ENCODE data around the gene KLRC2. TPM values are rescaled to one million over a fixed set of nuclear protein-coding genes. Genes with fewer than 3 reads are reported as not detected.

Gene KLRC2
- total RNA-seq, 1 experiment from 2014 or later = not detected

DNA sequence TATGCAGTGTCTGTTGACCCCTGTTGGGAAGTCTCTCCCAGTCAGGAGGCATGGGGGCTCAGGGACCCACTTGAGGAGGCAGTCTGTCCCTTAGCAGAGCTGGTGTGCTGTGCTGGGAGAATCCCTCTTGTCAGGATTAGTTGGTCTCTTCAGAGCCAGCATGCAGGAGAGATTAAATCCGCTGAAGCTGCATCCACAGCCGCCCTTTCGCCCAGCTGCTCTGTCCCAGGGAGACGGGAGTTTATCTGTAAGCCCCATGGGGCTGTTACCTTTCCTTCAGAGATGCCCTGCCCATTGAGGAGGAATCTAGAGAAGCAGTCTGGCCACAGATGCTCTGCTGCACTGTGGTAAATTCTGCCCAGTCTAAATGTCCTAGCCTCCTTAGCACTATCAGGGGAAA, 30.5 kb upstream of the KLRC2 start:
- Histone ChIP-seq H3K9me3 (ENCODE audit: low read length) (no peaks in the 10 kb centered on the region), H3F3A (ENCODE audit: low read length, unreplicated experiment) (no peaks in the 10 kb centered on the region), H3K36me3 (ENCODE audit: low read depth, low read length) (no peaks in the 10 kb centered on the region), H4K20me1 (ENCODE audit: low read length) (no peaks in the 10 kb centered on the region), H3K9me2 (replicated peaks; ENCODE audit: low read length) (no peaks in the 10 kb centered on the region), H2AFZ (ENCODE audit: low read length) (no peak overlapping the region), H3K4me2 (ENCODE audit: low read length) (no peak overlapping the region), H3K27me3 (ENCODE audit: low read length) (no peaks in the 10 kb centered on the region), H3K4me3 (ENCODE audit: low read length) (no peak overlapping the region), H3K9ac (ENCODE audit: low read length) (no peak overlapping the region), H3K27ac (ENCODE audit: low read length) (no peak overlapping the region), H3K4me1 (ENCODE audit: insufficient read depth, low read length) (no peaks in the 10 kb centered on the region), H3K79me2 (ENCODE audit: low read length) (no peaks in the 10 kb centered on the region)
- DNase-seq = no peak
- POLR2A ChIA-PET (ENCODE audit: unreplicated experiment) = no interaction called here
- CTCF ChIA-PET = no interaction called here
- no peak for TF ChIP-seq EZH2 (IDR thresholded peaks at IDR 0.05; ENCODE audit: low read length, unreplicated experiment)
- TF ChIP-seq, protein P1, sequence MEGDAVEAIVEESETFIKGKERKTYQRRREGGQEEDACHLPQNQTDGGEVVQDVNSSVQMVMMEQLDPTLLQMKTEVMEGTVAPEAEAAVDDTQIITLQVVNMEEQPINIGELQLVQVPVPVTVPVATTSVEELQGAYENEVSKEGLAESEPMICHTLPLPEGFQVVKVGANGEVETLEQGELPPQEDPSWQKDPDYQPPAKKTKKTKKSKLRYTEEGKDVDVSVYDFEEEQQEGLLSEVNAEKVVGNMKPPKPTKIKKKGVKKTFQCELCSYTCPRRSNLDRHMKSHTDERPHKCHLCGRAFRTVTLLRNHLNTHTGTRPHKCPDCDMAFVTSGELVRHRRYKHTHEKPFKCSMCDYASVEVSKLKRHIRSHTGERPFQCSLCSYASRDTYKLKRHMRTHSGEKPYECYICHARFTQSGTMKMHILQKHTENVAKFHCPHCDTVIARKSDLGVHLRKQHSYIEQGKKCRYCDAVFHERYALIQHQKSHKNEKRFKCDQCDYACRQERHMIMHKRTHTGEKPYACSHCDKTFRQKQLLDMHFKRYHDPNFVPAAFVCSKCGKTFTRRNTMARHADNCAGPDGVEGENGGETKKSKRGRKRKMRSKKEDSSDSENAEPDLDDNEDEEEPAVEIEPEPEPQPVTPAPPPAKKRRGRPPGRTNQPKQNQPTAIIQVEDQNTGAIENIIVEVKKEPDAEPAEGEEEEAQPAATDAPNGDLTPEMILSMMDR (conservative IDR thresholded peaks at IDR 0.05; ENCODE audit: low read depth, low read length) = no peak
- TF ChIP-seq EZH2phosphoT487 (IDR thresholded peaks at IDR 0.05; ENCODE audit: borderline replicate concordance, low read length) = no peak
- intact Hi-C loops (cut with micrococcal nuclease) = no loop called here
- ATAC-seq = no peak
- BruUV-seq (replicated peaks) = no TSS peak

DNA sequence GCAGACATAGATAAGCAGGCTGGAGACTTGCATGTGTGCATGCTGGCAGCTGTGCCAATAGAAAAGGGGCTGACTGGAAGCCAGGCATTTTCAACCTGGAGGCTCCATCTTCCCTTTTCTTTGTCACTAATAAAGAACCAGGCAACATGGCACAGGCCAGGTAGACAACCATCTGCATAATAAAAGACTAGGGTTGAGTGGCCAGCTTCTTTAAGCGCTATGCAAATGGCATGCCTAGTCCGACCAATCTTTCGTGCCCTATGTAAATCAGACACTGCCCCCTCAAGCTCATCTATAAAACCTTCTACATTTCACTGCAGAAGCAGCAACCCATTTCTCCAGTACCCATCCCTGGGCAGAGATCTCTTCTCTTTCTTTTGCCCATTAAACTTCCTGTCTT, 21.9 kb upstream of the KLRC2 start:
- TF ChIP-seq EZH2phosphoT487 (IDR thresholded peaks at IDR 0.05; ENCODE audit: borderline replicate concordance, low read length) (no peak), EZH2 (IDR thresholded peaks at IDR 0.05; ENCODE audit: low read length, unreplicated experiment) (no peak)
- TF ChIP-seq, protein P1 (conservative IDR thresholded peaks at IDR 0.05; ENCODE audit: low read depth, low read length) = no peak
- intact Hi-C loops (cut with micrococcal nuclease) = no loop called here
- H3F3A ChIP-seq (ENCODE audit: low read length, unreplicated experiment) = no peaks in the 10 kb centered on the region
- no peak overlapping the region for H3K9ac ChIP-seq (ENCODE audit: low read length)
- H3K4me1 ChIP-seq (ENCODE audit: insufficient read depth, low read length) = 0 out of 2 replicates have a peak, but pooled peaks cover 3% of the 10 kb centered on the region
- H3K27ac ChIP-seq (ENCODE audit: low read length) = no peak overlapping the region
- no peaks in the 10 kb centered on the region for H3K27me3 ChIP-seq (ENCODE audit: low read length)
- H3K36me3 ChIP-seq (ENCODE audit: low read depth, low read length) = no peaks in the 10 kb centered on the region
- POLR2A ChIA-PET (ENCODE audit: unreplicated experiment) = no interaction called here
- no peak overlapping the region for H3K4me2 ChIP-seq (ENCODE audit: low read length)
- H4K20me1 ChIP-seq (ENCODE audit: low read length) = no peaks in the 10 kb centered on the region
- H3K9me2 ChIP-seq (replicated peaks; ENCODE audit: low read length) = no peaks in the 10 kb centered on the region
- H2AFZ ChIP-seq (ENCODE audit: low read length) = no peak overlapping the region
- ATAC-seq = no peak
- H3K4me3 ChIP-seq (ENCODE audit: low read length) = no peak overlapping the region
- CTCF ChIA-PET = no interaction called here
- no peaks in the 10 kb centered on the region for H3K79me2 ChIP-seq (ENCODE audit: low read length)
- H3K9me3 ChIP-seq (ENCODE audit: low read length) = no peaks in the 10 kb centered on the region
- BruUV-seq (replicated peaks) = no TSS peak
- DNase-seq = no peak

DNA sequence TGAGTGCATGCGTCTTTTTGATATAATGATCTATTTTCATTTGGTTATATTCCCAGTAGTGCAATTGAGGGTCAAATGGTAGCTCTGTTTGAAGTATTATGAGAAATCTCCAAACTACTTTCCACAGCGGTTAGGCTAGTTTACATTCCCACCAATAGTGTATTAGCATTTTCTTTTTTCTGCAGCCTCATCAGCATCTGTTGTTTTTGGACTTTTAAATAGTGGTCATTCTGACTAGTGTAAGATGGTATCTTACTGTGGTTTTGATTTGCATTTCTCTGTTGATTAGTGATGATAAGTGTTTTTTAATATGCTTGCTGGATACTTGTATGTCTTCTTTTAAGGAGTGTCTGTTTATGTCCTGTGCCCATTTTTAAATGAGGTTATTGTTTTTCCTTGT, 21.0 kb upstream of the KLRC2 start:
- Histone ChIP-seq H3K79me2 (ENCODE audit: low read length) (no peaks in the 10 kb centered on the region), H3F3A (ENCODE audit: low read length, unreplicated experiment) (no peaks in the 10 kb centered on the region), H3K27me3 (ENCODE audit: low read length) (no peaks in the 10 kb centered on the region), H3K4me2 (ENCODE audit: low read length) (no peak overlapping the region), H4K20me1 (ENCODE audit: low read length) (no peaks in the 10 kb centered on the region), H3K27ac (ENCODE audit: low read length) (no peak overlapping the region), H3K4me3 (ENCODE audit: low read length) (no peak overlapping the region), H3K36me3 (ENCODE audit: low read depth, low read length) (no peaks in the 10 kb centered on the region), H3K4me1 (ENCODE audit: insufficient read depth, low read length) (0 out of 2 replicates have a peak, but pooled peaks cover 4% of the 10 kb centered on the region), H3K9me3 (ENCODE audit: low read length) (no peaks in the 10 kb centered on the region), H3K9ac (ENCODE audit: low read length) (no peak overlapping the region), H2AFZ (ENCODE audit: low read length) (no peak overlapping the region), H3K9me2 (replicated peaks; ENCODE audit: low read length) (no peaks in the 10 kb centered on the region)
- DNase-seq = no peak
- CTCF ChIA-PET = no interaction called here
- intact Hi-C loops (cut with micrococcal nuclease) = no loop called here
- no TSS peak for BruUV-seq (replicated peaks)
- no peak for ATAC-seq
- POLR2A ChIA-PET (ENCODE audit: unreplicated experiment) = no interaction called here
- TF ChIP-seq EZH2phosphoT487 (IDR thresholded peaks at IDR 0.05; ENCODE audit: borderline replicate concordance, low read length) = no peak
- TF ChIP-seq EZH2 (IDR thresholded peaks at IDR 0.05; ENCODE audit: low read length, unreplicated experiment) = no peak
- TF ChIP-seq, protein P1 (conservative IDR thresholded peaks at IDR 0.05; ENCODE audit: low read depth, low read length) = no peak
